ENCODE measurements around the gene RPL27. TPM values are rescaled to one million over a fixed set of nuclear protein-coding genes. Genes with fewer than 3 reads are reported as not detected.

Gene RPL27
- total and polyA plus RNA-seq, 2 of the 13 experiments (the other 11 are each of a cell fraction or from before 2014, with no cell fraction given) = 1,585 to 5,840 TPM

- no peak; the same call in 1 of the 2 replicates for TF ChIP-seq SNAPC4 (CRISPR knock-in tag; IDR thresholded peaks at IDR 0.05)
- TF ChIP-seq, protein P1, sequence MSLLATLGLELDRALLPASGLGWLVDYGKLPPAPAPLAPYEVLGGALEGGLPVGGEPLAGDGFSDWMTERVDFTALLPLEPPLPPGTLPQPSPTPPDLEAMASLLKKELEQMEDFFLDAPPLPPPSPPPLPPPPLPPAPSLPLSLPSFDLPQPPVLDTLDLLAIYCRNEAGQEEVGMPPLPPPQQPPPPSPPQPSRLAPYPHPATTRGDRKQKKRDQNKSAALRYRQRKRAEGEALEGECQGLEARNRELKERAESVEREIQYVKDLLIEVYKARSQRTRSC (CRISPR knock-in tag; IDR thresholded peaks at IDR 0.05; ENCODE audit: low read depth) = no peak; the same call in 1 of the 2 replicates
- no peak; the same call in none of the 2 replicates for TF ChIP-seq MYC (CRISPR knock-in tag; IDR thresholded peaks at IDR 0.05; ENCODE audit: borderline replicate concordance)
- TF ChIP-seq, protein P2, sequence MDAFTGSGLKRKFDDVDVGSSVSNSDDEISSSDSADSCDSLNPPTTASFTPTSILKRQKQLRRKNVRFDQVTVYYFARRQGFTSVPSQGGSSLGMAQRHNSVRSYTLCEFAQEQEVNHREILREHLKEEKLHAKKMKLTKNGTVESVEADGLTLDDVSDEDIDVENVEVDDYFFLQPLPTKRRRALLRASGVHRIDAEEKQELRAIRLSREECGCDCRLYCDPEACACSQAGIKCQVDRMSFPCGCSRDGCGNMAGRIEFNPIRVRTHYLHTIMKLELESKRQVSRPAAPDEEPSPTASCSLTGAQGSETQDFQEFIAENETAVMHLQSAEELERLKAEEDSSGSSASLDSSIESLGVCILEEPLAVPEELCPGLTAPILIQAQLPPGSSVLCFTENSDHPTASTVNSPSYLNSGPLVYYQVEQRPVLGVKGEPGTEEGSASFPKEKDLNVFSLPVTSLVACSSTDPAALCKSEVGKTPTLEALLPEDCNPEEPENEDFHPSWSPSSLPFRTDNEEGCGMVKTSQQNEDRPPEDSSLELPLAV (CRISPR knock-in tag; conservative IDR thresholded peaks at IDR 0.05; ENCODE audit: low read depth) = no peak
- no peak for TF ChIP-seq NFE2L2 (IDR thresholded peaks at IDR 0.05; ENCODE audit: low read length)
- TF ChIP-seq, protein P3, sequence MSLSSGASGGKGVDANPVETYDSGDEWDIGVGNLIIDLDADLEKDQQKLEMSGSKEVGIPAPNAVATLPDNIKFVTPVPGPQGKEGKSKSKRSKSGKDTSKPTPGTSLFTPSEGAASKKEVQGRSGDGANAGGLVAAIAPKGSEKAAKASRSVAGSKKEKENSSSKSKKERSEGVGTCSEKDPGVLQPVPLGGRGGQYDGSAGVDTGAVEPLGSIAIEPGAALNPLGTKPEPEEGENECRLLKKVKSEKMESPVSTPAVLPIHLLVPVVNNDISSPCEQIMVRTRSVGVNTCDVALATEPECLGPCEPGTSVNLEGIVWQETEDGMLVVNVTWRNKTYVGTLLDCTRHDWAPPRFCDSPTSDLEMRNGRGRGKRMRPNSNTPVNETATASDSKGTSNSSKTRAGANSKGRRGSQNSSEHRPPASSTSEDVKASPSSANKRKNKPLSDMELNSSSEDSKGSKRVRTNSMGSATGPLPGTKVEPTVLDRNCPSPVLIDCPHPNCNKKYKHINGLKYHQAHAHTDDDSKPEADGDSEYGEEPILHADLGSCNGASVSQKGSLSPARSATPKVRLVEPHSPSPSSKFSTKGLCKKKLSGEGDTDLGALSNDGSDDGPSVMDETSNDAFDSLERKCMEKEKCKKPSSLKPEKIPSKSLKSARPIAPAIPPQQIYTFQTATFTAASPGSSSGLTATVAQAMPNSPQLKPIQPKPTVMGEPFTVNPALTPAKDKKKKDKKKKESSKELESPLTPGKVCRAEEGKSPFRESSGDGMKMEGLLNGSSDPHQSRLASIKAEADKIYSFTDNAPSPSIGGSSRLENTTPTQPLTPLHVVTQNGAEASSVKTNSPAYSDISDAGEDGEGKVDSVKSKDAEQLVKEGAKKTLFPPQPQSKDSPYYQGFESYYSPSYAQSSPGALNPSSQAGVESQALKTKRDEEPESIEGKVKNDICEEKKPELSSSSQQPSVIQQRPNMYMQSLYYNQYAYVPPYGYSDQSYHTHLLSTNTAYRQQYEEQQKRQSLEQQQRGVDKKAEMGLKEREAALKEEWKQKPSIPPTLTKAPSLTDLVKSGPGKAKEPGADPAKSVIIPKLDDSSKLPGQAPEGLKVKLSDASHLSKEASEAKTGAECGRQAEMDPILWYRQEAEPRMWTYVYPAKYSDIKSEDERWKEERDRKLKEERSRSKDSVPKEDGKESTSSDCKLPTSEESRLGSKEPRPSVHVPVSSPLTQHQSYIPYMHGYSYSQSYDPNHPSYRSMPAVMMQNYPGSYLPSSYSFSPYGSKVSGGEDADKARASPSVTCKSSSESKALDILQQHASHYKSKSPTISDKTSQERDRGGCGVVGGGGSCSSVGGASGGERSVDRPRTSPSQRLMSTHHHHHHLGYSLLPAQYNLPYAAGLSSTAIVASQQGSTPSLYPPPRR (CRISPR knock-in tag; IDR thresholded peaks at IDR 0.05; ENCODE audit: borderline replicate concordance) = no peak
- TF ChIP-seq ZXDC (CRISPR knock-in tag; IDR thresholded peaks at IDR 0.05) = peak; percentile 72; the same call in 1 of the 2 replicates
- TF ChIP-seq ZNF615 (CRISPR knock-in tag; IDR thresholded peaks at IDR 0.05; ENCODE audit: borderline replicate concordance) = no peak
- no peak for TF ChIP-seq FOXO4 (CRISPR knock-in tag; conservative IDR thresholded peaks at IDR 0.05)
Observed at GRCh38 chr17:43020789-43021740, 22.8 kb downstream of the RPL27 start (continued).

All from HepG2 (cell line).